GM18499 (cell line): ENCODE results near the gene MAP3K1.
"Not testable (repeated sequence)": the region's sequence is repeated elsewhere in the genome, so short reads cannot be mapped to it uniquely, and the experiment has no call there.

Experiments used
- ATAC-seq: cut with Tn5 transposase; IDR thresholded peaks from one replicate; pipeline ENCODE4 v1.9.1; 2021; ENCODE audit warnings: moderate number of reproducible peaks; ENCODE audit not compliant: insufficient read depth, unreplicated experiment

Gene MAP3K1

GRCh38 chr5:56814963-56815657, at the start of gene MAP3K1:
TSS of gene MAP3K1 (plus strand) at chr5:56815549. CDS start at chr5:56815574, 25 bp downstream.
- ATAC-seq: no peak

GRCh38 chr5:56766926-56767325, 48.4 kb upstream of the MAP3K1 start:
- ATAC-seq: no peak

GRCh38 chr5:56769875-56770604, 45.3 kb upstream of the MAP3K1 start:
- no peak for ATAC-seq

- no peak for ATAC-seq
These were observed 42.6 kb upstream of the MAP3K1 start for GRCh38 chr5:56772767-56773166.

- no peak for ATAC-seq
These were observed 40.4 kb upstream of the MAP3K1 start for GRCh38 chr5:56774957-56775356.

GRCh38 chr5:56776212-56776846, 39.0 kb upstream of the MAP3K1 start:
- not testable (repeated sequence) for ATAC-seq

- no peak for ATAC-seq
These were observed 32.1 kb upstream of the MAP3K1 start for GRCh38 chr5:56783261-56783660.

GRCh38 chr5:56786346-56786745, 29.0 kb upstream of the MAP3K1 start:
- ATAC-seq: no peak

GRCh38 chr5:56791396-56791795, 24.0 kb upstream of the MAP3K1 start:
- no peak for ATAC-seq

GRCh38 chr5:56798521-56798920, 16.8 kb upstream of the MAP3K1 start:
- no peak for ATAC-seq

- ATAC-seq: no peak
These were observed 15.2 kb upstream of the MAP3K1 start for GRCh38 chr5:56800186-56800585.

- ATAC-seq: no peak
These were observed 14.1 kb upstream of the MAP3K1 start for GRCh38 chr5:56801256-56801655.

GRCh38 chr5:56802205-56802604, 13.1 kb upstream of the MAP3K1 start:
- ATAC-seq: no peak

- ATAC-seq: no peak
These were observed 12.3 kb upstream of the MAP3K1 start for GRCh38 chr5:56803025-56803424.

- no peak for ATAC-seq
These were observed 11.5 kb upstream of the MAP3K1 start for GRCh38 chr5:56803894-56804293.

- ATAC-seq: no peak
These were observed 7.7 kb upstream of the MAP3K1 start for GRCh38 chr5:56807679-56808078.

- no peak for ATAC-seq
These were observed 7.1 kb upstream of the MAP3K1 start for GRCh38 chr5:56808211-56808610.

GRCh38 chr5:56810826-56811225, 4.5 kb upstream of the MAP3K1 start:
- ATAC-seq: no peak

- ATAC-seq: no peak
These were observed 3.2 kb upstream of the MAP3K1 start for GRCh38 chr5:56812110-56812509.

- ATAC-seq: no peak
These were observed 2.0 kb upstream of the MAP3K1 start for GRCh38 chr5:56813302-56813701.

GRCh38 chr5:56814361-56814962, 887 bp upstream of the MAP3K1 start:
- no peak for ATAC-seq
